Measurements from ENCODE around the gene ERICH3.

The ERICH3 gene

GRCh38 chr1:74673351-74674111 is at the start of gene ERICH3:
ERICH3 (minus strand) TSS chr1:74673792; CDS start chr1:74673519, 273 bp downstream.
- no peak for DNase-seq (ENCODE audit: low read depth)

GRCh38 chr1:74717626-74718025 is 44.0 kb upstream of the ERICH3 start:
- no peak for DNase-seq (ENCODE audit: low read depth)

- DNase-seq (ENCODE audit: low read depth) = no peak
Observed at GRCh38 chr1:74716822-74717221, 43.2 kb upstream of the ERICH3 start.

- DNase-seq (ENCODE audit: low read depth) = no peak
Observed at GRCh38 chr1:74715806-74716205, 42.2 kb upstream of the ERICH3 start.

- DNase-seq (ENCODE audit: low read depth) = no peak
Observed at GRCh38 chr1:74715236-74715502, 41.6 kb upstream of the ERICH3 start.

- no peak for DNase-seq (ENCODE audit: low read depth)
Observed at GRCh38 chr1:74714429-74715235, 41.0 kb upstream of the ERICH3 start.

- no peak for DNase-seq (ENCODE audit: low read depth)
Observed at GRCh38 chr1:74713849-74714248, 40.3 kb upstream of the ERICH3 start.

GRCh38 chr1:74712881-74713280 is 39.3 kb upstream of the ERICH3 start:
- no peak for DNase-seq (ENCODE audit: low read depth)

GRCh38 chr1:74703386-74704182 is 30.0 kb upstream of the ERICH3 start:
- no peak for DNase-seq (ENCODE audit: low read depth)

GRCh38 chr1:74699331-74699730 is 25.7 kb upstream of the ERICH3 start:
- no peak for DNase-seq (ENCODE audit: low read depth)

- no peak for DNase-seq (ENCODE audit: low read depth)
Observed at GRCh38 chr1:74697832-74698231, 24.2 kb upstream of the ERICH3 start.

GRCh38 chr1:74693473-74693872 is 19.9 kb upstream of the ERICH3 start:
- no peak for DNase-seq (ENCODE audit: low read depth)

GRCh38 chr1:74690909-74691308 is 17.3 kb upstream of the ERICH3 start:
- no peak for DNase-seq (ENCODE audit: low read depth)

- DNase-seq (ENCODE audit: low read depth) = no peak
Observed at GRCh38 chr1:74690364-74690696, 16.7 kb upstream of the ERICH3 start.

GRCh38 chr1:74689621-74690363 is 16.2 kb upstream of the ERICH3 start:
- DNase-seq (ENCODE audit: low read depth) = peak; percentile 41

GRCh38 chr1:74686928-74687327 is 13.3 kb upstream of the ERICH3 start:
- no peak for DNase-seq (ENCODE audit: low read depth)

GRCh38 chr1:74684301-74684700 is 10.7 kb upstream of the ERICH3 start:
- DNase-seq (ENCODE audit: low read depth) = no peak

- no peak for DNase-seq (ENCODE audit: low read depth)
Observed at GRCh38 chr1:74683656-74684055, 10.1 kb upstream of the ERICH3 start.

GRCh38 chr1:74681851-74682250 is 8.3 kb upstream of the ERICH3 start:
- no peak for DNase-seq (ENCODE audit: low read depth)

- no peak for DNase-seq (ENCODE audit: low read depth)
Observed at GRCh38 chr1:74681449-74681848, 7.9 kb upstream of the ERICH3 start.

GRCh38 chr1:74681001-74681400 is 7.4 kb upstream of the ERICH3 start:
- no peak for DNase-seq (ENCODE audit: low read depth)

GRCh38 chr1:74679811-74680210 is 6.2 kb upstream of the ERICH3 start:
- DNase-seq (ENCODE audit: low read depth) = no peak

Measured in stromal cell of bone marrow (primary cell).